ENCODE data around the gene CABS1. TPM values are rescaled to one million over a fixed set of nuclear protein-coding genes. Genes with fewer than 3 reads are reported as not detected.

Gene CABS1
- total RNA-seq, 4 donors from 2014 or later = not detected

- Histone ChIP-seq H3K27ac (no peak within 1 kb of the TSS), H3K4me3 (no peak within 1 kb of the TSS), H3K9me3 (no peaks in the 10 kb centered on the region), H3K36me3 (no peaks in the 10 kb centered on the region), H3K4me1 (no peaks in the 10 kb centered on the region), H3K27me3 (no peaks in the 10 kb centered on the region)
- TF ChIP-seq CTCF (IDR thresholded peaks at IDR 0.05) (no peak), POLR2A (IDR thresholded peaks at IDR 0.05) (no peak)
- DNase-seq = no peak
Measured at GRCh38 chr4:70382691-70383181, 48.0 kb downstream of the CABS1 start, which contains the start of gene SMR3B. Gene SMR3B, plus strand, starts transcription at chr4:70383131. Its CDS starts 1,380 bp downstream, at chr4:70384511.

Other genes with a start within 250 kb of the CABS1 start
- gene PRR27, start 180.7 kb upstream of the CABS1 start, total RNA-seq = not detected
- not detected for gene ODAM, start 139.3 kb upstream of the CABS1 start, total RNA-seq
- gene FDCSP, start 108.9 kb upstream of the CABS1 start, total RNA-seq = 10 to 100 TPM in 1 of 4 donors, 1 to 10 TPM in 1, not detected in 2; 2.4 to 36.3 TPM
- gene CSN3, start 92.4 kb upstream of the CABS1 start, total RNA-seq = not detected
- not detected for gene SMR3A, start 25.8 kb downstream of the CABS1 start, total RNA-seq
- gene SMR3B, start 48.1 kb downstream of the CABS1 start, total RNA-seq = not detected
- gene OPRPN, start 63.0 kb downstream of the CABS1 start, total RNA-seq = not detected
- gene MUC7, start 137.2 kb downstream of the CABS1 start, total RNA-seq = not detected
- gene AMTN, start 183.6 kb downstream of the CABS1 start, total RNA-seq = not detected

Data from Peyer's patch (tissue), 4 donors.